ENCODE data around the gene NAP1L1.

The NAP1L1 gene

DNA sequence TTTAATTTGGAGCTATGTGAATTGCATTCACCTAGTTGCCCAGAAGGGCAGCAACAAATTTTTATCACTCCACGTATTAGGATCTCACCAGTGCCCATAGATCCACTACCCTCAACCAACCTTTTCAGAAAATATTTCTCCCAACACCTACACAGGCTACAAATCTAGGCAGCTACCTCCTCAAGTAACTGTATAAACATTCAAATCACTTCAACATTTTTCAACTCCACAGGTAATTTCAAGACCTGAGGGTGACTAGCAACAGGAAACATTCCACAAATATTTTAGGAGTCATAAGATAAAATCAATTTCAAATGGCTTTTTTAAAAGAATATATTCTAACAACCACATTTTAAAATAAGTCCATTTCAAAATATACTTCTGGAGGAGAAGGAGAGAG lies 65.8 kb downstream of the NAP1L1 start:
- ChIA-PET CTCF (no interaction called here), POLR2A (interaction anchor here (1.2 kb wide), 1 partner anchor 13 kb away, joined by 4 read pairs; the partner anchor contains the start of gene PHLDA1)
- H3K4me3 ChIP-seq (ENCODE audit: low read depth, low read length) = no peak overlapping the region
- DNase-seq (ENCODE audit: low read depth, low spot score) = no peak
- TF ChIP-seq, protein P1, sequence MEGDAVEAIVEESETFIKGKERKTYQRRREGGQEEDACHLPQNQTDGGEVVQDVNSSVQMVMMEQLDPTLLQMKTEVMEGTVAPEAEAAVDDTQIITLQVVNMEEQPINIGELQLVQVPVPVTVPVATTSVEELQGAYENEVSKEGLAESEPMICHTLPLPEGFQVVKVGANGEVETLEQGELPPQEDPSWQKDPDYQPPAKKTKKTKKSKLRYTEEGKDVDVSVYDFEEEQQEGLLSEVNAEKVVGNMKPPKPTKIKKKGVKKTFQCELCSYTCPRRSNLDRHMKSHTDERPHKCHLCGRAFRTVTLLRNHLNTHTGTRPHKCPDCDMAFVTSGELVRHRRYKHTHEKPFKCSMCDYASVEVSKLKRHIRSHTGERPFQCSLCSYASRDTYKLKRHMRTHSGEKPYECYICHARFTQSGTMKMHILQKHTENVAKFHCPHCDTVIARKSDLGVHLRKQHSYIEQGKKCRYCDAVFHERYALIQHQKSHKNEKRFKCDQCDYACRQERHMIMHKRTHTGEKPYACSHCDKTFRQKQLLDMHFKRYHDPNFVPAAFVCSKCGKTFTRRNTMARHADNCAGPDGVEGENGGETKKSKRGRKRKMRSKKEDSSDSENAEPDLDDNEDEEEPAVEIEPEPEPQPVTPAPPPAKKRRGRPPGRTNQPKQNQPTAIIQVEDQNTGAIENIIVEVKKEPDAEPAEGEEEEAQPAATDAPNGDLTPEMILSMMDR (IDR thresholded peaks at IDR 0.05; ENCODE audit: insufficient read depth, low read length, missing control alignments) = no peak

DNA sequence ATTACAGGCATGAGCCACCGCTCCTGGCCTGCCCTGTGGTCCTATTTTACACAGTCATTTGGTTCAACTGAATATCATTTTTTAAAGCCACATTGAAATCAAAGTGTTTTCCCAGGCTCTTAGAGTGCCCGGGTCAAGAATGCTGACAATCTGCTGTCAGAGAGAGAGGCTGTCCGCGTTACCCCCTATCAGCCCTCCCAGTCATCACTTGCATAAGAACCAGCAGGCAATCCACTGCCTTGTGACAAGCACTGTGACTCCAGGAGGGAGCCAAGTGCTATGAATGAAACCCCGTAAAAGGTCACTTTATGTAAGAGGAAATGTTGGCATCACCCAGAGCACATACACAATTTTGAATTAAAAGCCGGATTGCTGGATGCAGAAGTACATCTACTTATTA lies 66.4 kb downstream of the NAP1L1 start:
- H3K4me3 ChIP-seq (ENCODE audit: low read depth, low read length) = no peak overlapping the region
- ChIA-PET POLR2A (interaction anchor here (1.2 kb wide), 1 partner anchor 14 kb away, joined by 4 read pairs; the partner anchor contains the start of gene PHLDA1), CTCF (no interaction called here)
- DNase-seq (ENCODE audit: low read depth, low spot score) = no peak
- TF ChIP-seq, protein P1 (IDR thresholded peaks at IDR 0.05; ENCODE audit: insufficient read depth, low read length, missing control alignments) = no peak

DNA sequence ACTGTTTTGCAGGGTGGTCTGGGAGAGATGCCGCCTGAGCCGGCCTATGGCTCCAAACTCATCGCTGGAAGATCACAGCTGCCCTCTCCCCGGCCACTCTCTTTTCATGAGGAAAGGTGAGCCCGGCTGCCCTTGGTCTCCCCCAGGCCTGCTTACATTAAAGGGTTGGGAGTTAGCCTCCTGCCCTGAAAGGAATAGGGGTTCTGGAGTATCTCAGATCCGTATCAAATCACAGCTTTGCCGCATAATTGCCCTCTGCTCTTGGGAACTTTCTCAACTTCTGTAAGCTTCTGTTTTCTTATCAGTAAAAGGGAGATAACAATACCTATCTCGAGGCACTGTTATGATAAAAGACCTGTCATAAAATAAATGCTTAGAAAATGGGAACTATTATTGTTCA lies 70.5 kb downstream of the NAP1L1 start:
- TF ChIP-seq, protein P1 (IDR thresholded peaks at IDR 0.05; ENCODE audit: insufficient read depth, low read length, missing control alignments) = no peak
- ChIA-PET POLR2A (no interaction called here), CTCF (no interaction called here)

DNA sequence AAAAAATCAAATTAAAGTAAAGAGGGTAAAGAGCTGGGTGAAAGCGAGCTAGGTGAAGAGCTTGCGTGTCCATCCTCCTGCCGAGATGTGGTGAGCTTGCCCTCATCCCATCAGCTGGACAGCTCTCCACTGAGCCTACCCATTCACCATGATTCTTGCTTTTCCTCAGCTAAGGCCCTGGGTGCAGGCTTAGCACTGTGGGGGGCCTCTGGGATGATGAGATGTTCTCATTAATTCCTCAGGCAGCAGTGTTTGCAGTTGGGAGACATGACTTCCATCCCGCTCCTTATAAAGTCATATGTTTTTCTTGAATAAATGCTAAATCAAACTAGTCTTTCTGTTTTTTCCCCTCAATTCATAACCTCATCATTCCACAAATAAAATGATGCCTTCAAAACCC lies 70.9 kb downstream of the NAP1L1 start:
- POLR2A ChIA-PET = no interaction called here
- no peak for DNase-seq (ENCODE audit: low read depth, low spot score)
- TF ChIP-seq, protein P1 (IDR thresholded peaks at IDR 0.05; ENCODE audit: insufficient read depth, low read length, missing control alignments) = no peak
- no peak overlapping the region for H3K4me3 ChIP-seq (ENCODE audit: low read depth, low read length)
- CTCF ChIA-PET = interaction anchor here (1.3 kb wide), 1 partner anchor 15 kb away, joined by 3 read pairs; no protein-coding TSS in a partner anchor

More for the DNA sequence above, 70.5 kb downstream of the NAP1L1 start:
- no peak for DNase-seq (ENCODE audit: low read depth, low spot score)
- no peak overlapping the region for H3K4me3 ChIP-seq (ENCODE audit: low read depth, low read length)

DNA sequence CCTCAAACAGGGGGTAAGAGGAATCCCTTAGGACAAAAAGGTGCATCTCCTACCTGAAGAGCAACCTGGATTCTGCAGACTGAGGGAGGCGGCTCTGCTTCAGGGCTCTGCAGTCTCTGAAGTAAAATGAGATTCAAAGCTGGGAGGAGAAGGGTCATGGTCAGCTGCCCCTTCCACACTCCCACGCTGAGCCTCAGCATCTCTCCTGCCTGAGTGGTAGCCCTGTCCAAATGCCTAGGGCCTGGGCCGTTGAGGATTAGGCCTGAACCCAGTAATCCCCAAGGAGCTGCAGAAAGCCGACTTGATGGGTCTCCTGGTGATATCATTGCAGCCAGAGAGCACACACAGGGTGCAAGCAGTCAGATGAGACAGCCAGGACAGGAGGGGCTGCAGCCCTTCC lies 71.8 kb downstream of the NAP1L1 start:
- DNase-seq (ENCODE audit: low read depth, low spot score) = no peak
- ChIA-PET CTCF (interaction anchor here (1.2 to 1.3 kb wide), 2 partner anchors 9 to 14 kb away, joined by 3 to 5 read pairs; no protein-coding TSS in a partner anchor), POLR2A (no interaction called here)
- TF ChIP-seq, protein P1 (IDR thresholded peaks at IDR 0.05; ENCODE audit: insufficient read depth, low read length, missing control alignments) = no peak
- no peak overlapping the region for H3K4me3 ChIP-seq (ENCODE audit: low read depth, low read length)

DNA sequence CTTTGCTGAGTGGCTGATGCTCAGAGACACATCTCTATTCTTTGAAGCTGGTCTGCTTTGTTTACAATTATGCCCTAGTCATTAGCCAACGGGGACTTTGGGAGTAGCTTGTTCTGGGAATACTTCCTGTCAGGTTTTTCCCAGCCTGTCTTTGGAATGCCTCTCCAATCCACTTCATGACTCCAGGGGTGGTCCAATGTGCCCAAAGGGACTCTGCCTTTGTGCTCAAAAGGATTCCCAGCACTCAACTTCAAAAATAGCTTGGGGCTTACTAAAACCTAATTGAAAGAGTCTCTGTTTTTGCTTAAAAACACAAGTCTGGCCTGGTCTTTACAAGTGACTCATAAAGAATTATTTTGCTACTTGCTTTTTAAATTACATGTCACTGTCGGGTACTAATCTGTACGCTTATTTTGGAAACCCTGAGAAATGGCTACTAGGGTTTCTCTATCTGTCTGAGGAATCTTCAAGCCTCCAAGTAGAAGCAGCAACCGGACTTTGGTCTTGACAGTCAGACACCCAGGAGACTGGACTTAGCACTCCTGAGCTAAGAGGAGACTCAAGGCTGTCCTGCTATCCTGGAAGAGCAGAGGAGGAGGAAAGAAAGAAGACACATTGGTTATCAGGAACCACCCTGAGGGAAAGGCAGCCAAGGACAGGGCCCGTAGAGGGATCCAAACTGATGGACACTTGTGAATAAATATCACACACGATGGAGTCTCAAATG lies 73.6 kb downstream of the NAP1L1 start:
- TF ChIP-seq, protein P1 (IDR thresholded peaks at IDR 0.05; ENCODE audit: insufficient read depth, low read length, missing control alignments) = no peak
- POLR2A ChIA-PET = interaction anchor here (0.6 to 1.1 kb wide), 2 partner anchors 10 to 16 kb away, joined by 3 to 5 read pairs; no protein-coding TSS in a partner anchor
- no peak for DNase-seq (ENCODE audit: low read depth, low spot score)

More for the DNA sequence above, 73.6 kb downstream of the NAP1L1 start:
- CTCF ChIA-PET = no interaction called here
- H3K4me3 ChIP-seq (ENCODE audit: low read depth, low read length) = no peak overlapping the region

Measured in AG04449 (cell line).